ENCODE measurements around the gene SLC30A3. TPM values are rescaled to one million over a fixed set of nuclear protein-coding genes. Genes with fewer than 3 reads are reported as not detected.
A peak's percentile ranks its signal among the peaks of the same experiment; 100 is the strongest.

Gene SLC30A3
- total RNA-seq, 2 experiments from 2014 or later: not detected

- CTCF ChIA-PET: interaction anchor here (1.1 kb wide), 1 partner anchor 43 kb away, joined by 3 read pairs; no protein-coding TSS in a partner anchor
- peak; percentile 76 to 95 (median 86) for DNase-seq
- Histone ChIP-seq H3K27me3 (ENCODE audit: control insufficient read depth in 1 of 2, insufficient read depth in 2 of 2, low read length in 2 of 2) (no peaks in the 10 kb centered on the region), H3K4me1 (ENCODE audit: insufficient read depth, low read length) (peaks cover 26% of the 10 kb centered on the region), H3K27ac (ENCODE audit: low read depth in 1 of 2, low read length in 2 of 2) (peak within 1 kb of the TSS; percentile 96 to 97), H3K36me3 (ENCODE audit: insufficient read depth, low read length) (peaks cover 24% of the 10 kb centered on the region), H3K9me3 (ENCODE audit: control insufficient read depth in 1 of 2, insufficient read depth in 1 of 2, low read length in 2 of 2) (no peaks in the 10 kb centered on the region), H3K4me3 (ENCODE audit: low read length) (peak within 1 kb of the TSS; percentile 78)
- Mint-ChIP-seq H3K27ac (peak within 1 kb of the TSS; percentile 98), H3K27me3 (no peaks in the 10 kb centered on the region), H3K9me3 (no peaks in the 10 kb centered on the region), H3K36me3 (ENCODE audit: low read depth) (peaks cover 71% of the 10 kb centered on the region), H3K4me1 (ENCODE audit: low read depth) (peaks cover 40% of the 10 kb centered on the region), H3K4me3 (peak within 1 kb of the TSS; percentile 98)
- ATAC-seq (ENCODE audit: poor library complexity): peak; percentile 83
- intact Hi-C loops (cut with DNase I, micrococcal nuclease): loop anchor here (1.0 to 10.0 kb wide), 14 partner anchors 53 to 1337 kb away; partner anchors contain the start of genes PREB (in 2 of the 2), AGBL5 (in 1 of the 2), ASXL2 (in 1 of the 2) and CENPA (in 1 of the 2)
- POLR2A ChIA-PET: interaction anchor here (0.5 to 3.2 kb wide), 14 partner anchors 25 to 678 kb away, joined by 3 to 19 read pairs (median 4); partner anchors contain the start of genes AGBL5, CENPA, KHK and OST4
- TF ChIP-seq CTCF (IDR thresholded peaks at IDR 0.05): no peak
Observed at GRCh38 chr2:27211943-27212625, 50.8 kb downstream of the SLC30A3 start, which contains the start of the genes ATRAID and SLC5A6. Gene ATRAID, plus strand, starts transcription at chr2:27212041. Its CDS starts 328 bp downstream, at chr2:27212369. Gene SLC5A6, minus strand, starts transcription at chr2:27212268. Its CDS starts 4,618 bp downstream, at chr2:27207650.

- H3K4me3 Mint-ChIP-seq: peak overlapping the region; percentile 98
- H3K27me3 Mint-ChIP-seq: no peaks in the 10 kb centered on the region
- Histone ChIP-seq H3K9me3 (ENCODE audit: control insufficient read depth in 1 of 2, insufficient read depth in 1 of 2, low read length in 2 of 2) (no peaks in the 10 kb centered on the region), H3K36me3 (ENCODE audit: insufficient read depth, low read length) (peaks cover 31% of the 10 kb centered on the region), H3K4me1 (ENCODE audit: insufficient read depth, low read length) (peaks cover 19% of the 10 kb centered on the region), H3K27me3 (ENCODE audit: control insufficient read depth in 1 of 2, insufficient read depth in 2 of 2, low read length in 2 of 2) (no peaks in the 10 kb centered on the region), H3K4me3 (ENCODE audit: low read length) (peak overlapping the region; percentile 78), H3K27ac (ENCODE audit: low read depth in 1 of 2, low read length in 2 of 2) (peak overlapping the region; percentile 18 to 97)
- H3K27ac Mint-ChIP-seq: peak overlapping the region; percentile 98
- no peak for TF ChIP-seq CTCF (IDR thresholded peaks at IDR 0.05)
- no peaks in the 10 kb centered on the region for H3K9me3 Mint-ChIP-seq
- DNase-seq (no peak), ATAC-seq (ENCODE audit: poor library complexity) (no peak)
- POLR2A ChIA-PET: interaction anchor here (0.6 to 3.2 kb wide), 13 partner anchors 51 to 679 kb away, joined by 3 to 19 read pairs (median 4); partner anchors contain the start of genes AGBL5, CENPA, KHK and OST4
- intact Hi-C loops (cut with DNase I, micrococcal nuclease): loop anchor here (5.0 to 10.0 kb wide), 10 partner anchors 53 to 1337 kb away; partner anchors contain the start of genes AGBL5 (in 1 of the 2), ASXL2 (in 1 of the 2), CENPA (in 1 of the 2) and EIF2B4 (in 1 of the 2)
- H3K36me3 Mint-ChIP-seq (ENCODE audit: low read depth): peaks cover 71% of the 10 kb centered on the region
- H3K4me1 Mint-ChIP-seq (ENCODE audit: low read depth): peaks cover 33% of the 10 kb centered on the region
- CTCF ChIA-PET: interaction anchor here (1.1 kb wide), 1 partner anchor 42 kb away, joined by 3 read pairs; no protein-coding TSS in a partner anchor
Observed at GRCh38 chr2:27211241-27211942, 51.5 kb downstream of the SLC30A3 start.

All from CD4-positive, alpha-beta T cell (primary cell).